Fibroblast of skin of abdomen (primary cell): ENCODE results near the gene A2M.

Source experiments
- DNase-seq: peaks from one replicate; pipeline ENCODE4 v3.0.0-alpha.2; 2013

A2M gene

GRCh38 chr12:9098115-9098452 lies 17.6 kb downstream of the A2M start:
- DNase-seq = no peak

GRCh38 chr12:9096563-9097176 lies 19.0 kb downstream of the A2M start:
- no peak for DNase-seq

GRCh38 chr12:9095322-9095721 lies 20.4 kb downstream of the A2M start:
- DNase-seq = no peak

- DNase-seq = no peak
These were observed 21.1 kb downstream of the A2M start for GRCh38 chr12:9094512-9095206.

GRCh38 chr12:9091891-9092598 lies 23.7 kb downstream of the A2M start:
- DNase-seq = no peak

GRCh38 chr12:9090220-9090619 lies 25.5 kb downstream of the A2M start:
- DNase-seq = no peak

- DNase-seq = no peak
These were observed 28.5 kb downstream of the A2M start for GRCh38 chr12:9087087-9087835.

GRCh38 chr12:9086087-9086486 lies 29.6 kb downstream of the A2M start:
- DNase-seq = no peak

- no peak for DNase-seq
These were observed 31.3 kb downstream of the A2M start for GRCh38 chr12:9084417-9084816.

GRCh38 chr12:9083793-9084192 lies 31.9 kb downstream of the A2M start:
- no peak for DNase-seq

- DNase-seq = no peak
These were observed 33.9 kb downstream of the A2M start for GRCh38 chr12:9081667-9082427.

GRCh38 chr12:9079883-9080675 lies 35.6 kb downstream of the A2M start:
- DNase-seq = no peak

- DNase-seq = no peak
These were observed 36.6 kb downstream of the A2M start for GRCh38 chr12:9079082-9079481.

GRCh38 chr12:9077152-9078031 lies 38.3 kb downstream of the A2M start:
- DNase-seq = no peak

GRCh38 chr12:9076733-9077132 lies 39.0 kb downstream of the A2M start:
- no peak for DNase-seq

- no peak for DNase-seq
These were observed 40.6 kb downstream of the A2M start for GRCh38 chr12:9075138-9075535.

GRCh38 chr12:9074484-9075137 lies 41.1 kb downstream of the A2M start:
- no peak for DNase-seq

GRCh38 chr12:9073076-9073475 lies 42.6 kb downstream of the A2M start:
- DNase-seq = no peak

- DNase-seq = no peak
These were observed 43.2 kb downstream of the A2M start for GRCh38 chr12:9072481-9073038.

GRCh38 chr12:9071969-9072368 lies 43.8 kb downstream of the A2M start:
- no peak for DNase-seq
